Astrocyte (in vitro differentiated cells and primary cell): ENCODE results near the gene UAP1L1. TPM values are rescaled to one million over a fixed set of nuclear protein-coding genes. Genes with fewer than 3 reads are reported as not detected.

Experiments used
- DNase-seq: peaks from one replicate; pipeline ENCODE4 v3.0.0-alpha.2; 2010; ENCODE audit warnings: low read depth
- FAIRE-seq: peaks from 2 replicates; lab custom pipeline; 2011; peaks lifted over from hg19 to GRCh38; lab: Jason Lieb, UNC
- H2AFZ ChIP-seq: 2 replicates; pipeline ENCODE4 v1.6.0; 2012; ENCODE audit warnings: low read depth, low read length, inconsistent platforms
- H3K27ac ChIP-seq: 2 replicates; pipeline ENCODE4 v1.5.1; 2011; ENCODE audit warnings: low read depth, low read length, inconsistent platforms
- H3K27me3 ChIP-seq: 2 replicates; pipeline ENCODE4 v1.6.0; 2011; ENCODE audit warnings: low read length, inconsistent platforms; ENCODE audit not compliant: insufficient read depth
- H3K36me3 ChIP-seq: 2 replicates; pipeline ENCODE4 v1.5.1; 2011; ENCODE audit warnings: low read length, inconsistent platforms; ENCODE audit not compliant: insufficient read depth
- H3K4me1 ChIP-seq: 2 replicates; pipeline ENCODE4 v1.5.1; 2011; ENCODE audit warnings: low read length, inconsistent platforms; ENCODE audit not compliant: insufficient read depth
- H3K4me2 ChIP-seq: 2 replicates; pipeline ENCODE4 v1.6.0; 2012; ENCODE audit warnings: low read length, inconsistent platforms
- H3K4me3 ChIP-seq: 2 replicates; pipeline ENCODE4 v1.5.1; 2011; ENCODE audit warnings: low read depth, mild to moderate bottlenecking, low read length, inconsistent platforms; ENCODE audit not compliant: insufficient read depth
- H3K79me2 ChIP-seq: 2 replicates; pipeline ENCODE4 v1.6.0; 2012; ENCODE audit warnings: mild to moderate bottlenecking, low read length, inconsistent platforms; ENCODE audit not compliant: insufficient read depth
- H3K9ac ChIP-seq: 2 replicates; pipeline ENCODE4 v1.6.0; 2012; ENCODE audit warnings: mild to moderate bottlenecking, low read length, inconsistent platforms
- H3K9me3 ChIP-seq: 2 replicates; pipeline ENCODE4 v1.5.1; 2012; ENCODE audit warnings: low read depth, mild to moderate bottlenecking, low read length, inconsistent platforms; ENCODE audit not compliant: insufficient read depth
- H4K20me1 ChIP-seq: 2 replicates; pipeline ENCODE4 v1.6.0; 2012; ENCODE audit warnings: low read length, inconsistent platforms; ENCODE audit not compliant: insufficient read depth
- H3K27ac Mint-ChIP-seq: one replicate; pipeline ENCODE4 v1.8.0; 2021; ENCODE audit warnings: mild to moderate bottlenecking, mixed read lengths; ENCODE audit not compliant: unreplicated experiment
- H3K27me3 Mint-ChIP-seq: one replicate; pipeline ENCODE4 v1.8.0; 2021; ENCODE audit warnings: low read depth, mixed read lengths; ENCODE audit not compliant: unreplicated experiment
- H3K36me3 Mint-ChIP-seq: one replicate; pipeline ENCODE4 v1.8.0; 2021; ENCODE audit warnings: low read depth, mixed read lengths; ENCODE audit not compliant: unreplicated experiment
- H3K4me1 Mint-ChIP-seq: one replicate; pipeline ENCODE4 v1.8.0; 2021; ENCODE audit warnings: low read depth, mixed read lengths; ENCODE audit not compliant: unreplicated experiment
- H3K4me3 Mint-ChIP-seq: one replicate; pipeline ENCODE4 v1.8.0; 2021; ENCODE audit warnings: mild to moderate bottlenecking, moderate library complexity, mixed read lengths; ENCODE audit not compliant: unreplicated experiment
- H3K9me3 Mint-ChIP-seq: one replicate; pipeline ENCODE4 v1.8.0; 2021; ENCODE audit warnings: mild to moderate bottlenecking, mixed read lengths; ENCODE audit not compliant: unreplicated experiment
- EZH2 ChIP-seq: IDR thresholded peaks from 2 replicates; pipeline ENCODE4 v1.6.1; 2012; ENCODE audit warnings: mild to moderate bottlenecking, low read length, inconsistent platforms; ENCODE audit not compliant: insufficient read depth
- total RNA-seq: library from RNA; stranded (reverse); gene quantifications from 2 replicates; pipeline ENCODE4 v1.2.1, GENCODE V29; 2021
- TF ChIP-seq, protein P1 (sequence below): IDR thresholded peaks from 2 replicates; pipeline ENCODE4 v1.5.1; 2011; ENCODE audit warnings: low read depth, mild to moderate bottlenecking, inconsistent platforms, low read length, moderate library complexity; ENCODE audit not compliant: insufficient read depth

UAP1L1 gene
- total RNA-seq, 1 donor from 2014 or later: 4.0 TPM

DNA sequence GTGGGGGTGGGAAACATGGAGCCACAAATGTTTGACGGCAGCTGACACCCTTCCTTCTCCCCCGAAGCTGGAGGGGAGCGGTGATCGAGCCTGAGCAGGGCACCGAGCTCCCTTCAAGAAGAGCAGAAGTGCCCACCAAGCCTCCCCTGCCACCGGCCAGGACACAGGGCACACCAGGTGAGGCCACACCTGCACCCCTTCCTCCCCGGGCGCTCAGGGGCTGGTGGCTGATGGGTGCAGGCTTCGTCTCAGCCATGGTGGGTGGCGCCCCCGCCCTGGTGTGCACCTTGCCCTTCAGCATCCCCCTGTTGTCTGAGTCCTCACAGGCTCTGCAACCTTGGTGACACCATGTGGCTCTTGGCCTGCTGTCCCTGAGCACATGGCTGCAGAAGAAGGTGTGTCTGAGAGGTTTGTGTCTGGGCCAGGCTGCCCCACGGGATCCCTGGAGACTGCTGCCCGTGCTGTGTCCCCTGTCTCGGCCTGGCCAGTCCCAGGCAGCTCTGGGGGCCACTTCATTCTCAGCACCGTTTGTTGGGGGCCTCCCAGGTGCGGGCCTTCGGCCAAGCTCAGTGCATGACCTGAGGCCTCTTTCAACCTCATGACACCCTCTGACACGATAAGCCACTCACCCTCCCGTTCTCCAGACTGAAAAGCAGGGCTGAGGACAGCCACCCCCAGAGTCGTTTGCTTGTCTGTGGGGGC, 20.6 kb downstream of the UAP1L1 start:
- H3K27ac Mint-ChIP-seq: no peak overlapping the region
- TF ChIP-seq EZH2: no peak
- TF ChIP-seq, protein P1, sequence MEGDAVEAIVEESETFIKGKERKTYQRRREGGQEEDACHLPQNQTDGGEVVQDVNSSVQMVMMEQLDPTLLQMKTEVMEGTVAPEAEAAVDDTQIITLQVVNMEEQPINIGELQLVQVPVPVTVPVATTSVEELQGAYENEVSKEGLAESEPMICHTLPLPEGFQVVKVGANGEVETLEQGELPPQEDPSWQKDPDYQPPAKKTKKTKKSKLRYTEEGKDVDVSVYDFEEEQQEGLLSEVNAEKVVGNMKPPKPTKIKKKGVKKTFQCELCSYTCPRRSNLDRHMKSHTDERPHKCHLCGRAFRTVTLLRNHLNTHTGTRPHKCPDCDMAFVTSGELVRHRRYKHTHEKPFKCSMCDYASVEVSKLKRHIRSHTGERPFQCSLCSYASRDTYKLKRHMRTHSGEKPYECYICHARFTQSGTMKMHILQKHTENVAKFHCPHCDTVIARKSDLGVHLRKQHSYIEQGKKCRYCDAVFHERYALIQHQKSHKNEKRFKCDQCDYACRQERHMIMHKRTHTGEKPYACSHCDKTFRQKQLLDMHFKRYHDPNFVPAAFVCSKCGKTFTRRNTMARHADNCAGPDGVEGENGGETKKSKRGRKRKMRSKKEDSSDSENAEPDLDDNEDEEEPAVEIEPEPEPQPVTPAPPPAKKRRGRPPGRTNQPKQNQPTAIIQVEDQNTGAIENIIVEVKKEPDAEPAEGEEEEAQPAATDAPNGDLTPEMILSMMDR: no peak
- Histone ChIP-seq H3K36me3 (peaks cover 27% of the 10 kb centered on the region), H3K4me1 (no peaks in the 10 kb centered on the region), H3K4me2 (no peak overlapping the region), H4K20me1 (peaks cover 16% of the 10 kb centered on the region), H3K9me3 (peaks cover 12% of the 10 kb centered on the region), H3K79me2 (no peaks in the 10 kb centered on the region), H3K27me3 (no peaks in the 10 kb centered on the region), H3K4me3 (no peak overlapping the region), H2AFZ (no peak overlapping the region), H3K27ac (no peak overlapping the region), H3K9ac (no peak overlapping the region)
- H3K4me3 Mint-ChIP-seq: no peak overlapping the region
- FAIRE-seq (no peak), DNase-seq (no peak)
- no peaks in the 10 kb centered on the region for H3K4me1 Mint-ChIP-seq
- no peaks in the 10 kb centered on the region for H3K27me3 Mint-ChIP-seq
- H3K36me3 Mint-ChIP-seq: peaks cover 17% of the 10 kb centered on the region
- H3K9me3 Mint-ChIP-seq: no peaks in the 10 kb centered on the region

DNA sequence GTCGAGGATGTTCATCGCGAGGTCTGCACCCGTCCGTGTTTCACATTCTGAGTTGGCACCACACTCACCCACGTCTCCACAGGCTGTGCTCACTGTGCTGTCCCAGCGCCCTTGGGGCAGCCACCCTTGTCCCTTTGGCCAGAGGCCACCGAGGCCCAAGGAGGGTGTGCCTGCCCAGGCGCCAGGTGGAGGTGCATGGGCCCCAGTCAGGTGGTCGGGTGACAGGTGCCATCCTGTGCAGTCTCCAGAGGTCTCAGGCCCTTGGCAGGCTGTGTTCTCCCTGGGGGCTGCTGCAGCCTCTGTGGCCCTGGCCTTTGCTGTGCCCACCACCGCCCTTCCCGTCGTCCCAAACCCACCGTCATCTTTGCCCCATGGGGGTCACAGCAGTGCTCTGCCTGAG, 21.9 kb downstream of the UAP1L1 start:
- no peak for FAIRE-seq
- Mint-ChIP-seq H3K4me3 (no peak overlapping the region), H3K9me3 (no peaks in the 10 kb centered on the region), H3K36me3 (peaks cover 24% of the 10 kb centered on the region), H3K27me3 (no peaks in the 10 kb centered on the region), H3K4me1 (no peaks in the 10 kb centered on the region), H3K27ac (no peak overlapping the region)
- H3K4me3 ChIP-seq: no peak overlapping the region
- no peak overlapping the region for H3K27ac ChIP-seq
- H2AFZ ChIP-seq: no peak overlapping the region
- peaks cover 16% of the 10 kb centered on the region for H4K20me1 ChIP-seq
- no peak overlapping the region for H3K4me2 ChIP-seq
- peaks cover 19% of the 10 kb centered on the region for H3K9me3 ChIP-seq
- no peak overlapping the region for H3K9ac ChIP-seq
- no peaks in the 10 kb centered on the region for H3K27me3 ChIP-seq
- no peak for DNase-seq
- TF ChIP-seq, protein P1: no peak
- no peaks in the 10 kb centered on the region for H3K79me2 ChIP-seq
- no peaks in the 10 kb centered on the region for H3K4me1 ChIP-seq
- H3K36me3 ChIP-seq: peaks cover 35% of the 10 kb centered on the region

DNA sequence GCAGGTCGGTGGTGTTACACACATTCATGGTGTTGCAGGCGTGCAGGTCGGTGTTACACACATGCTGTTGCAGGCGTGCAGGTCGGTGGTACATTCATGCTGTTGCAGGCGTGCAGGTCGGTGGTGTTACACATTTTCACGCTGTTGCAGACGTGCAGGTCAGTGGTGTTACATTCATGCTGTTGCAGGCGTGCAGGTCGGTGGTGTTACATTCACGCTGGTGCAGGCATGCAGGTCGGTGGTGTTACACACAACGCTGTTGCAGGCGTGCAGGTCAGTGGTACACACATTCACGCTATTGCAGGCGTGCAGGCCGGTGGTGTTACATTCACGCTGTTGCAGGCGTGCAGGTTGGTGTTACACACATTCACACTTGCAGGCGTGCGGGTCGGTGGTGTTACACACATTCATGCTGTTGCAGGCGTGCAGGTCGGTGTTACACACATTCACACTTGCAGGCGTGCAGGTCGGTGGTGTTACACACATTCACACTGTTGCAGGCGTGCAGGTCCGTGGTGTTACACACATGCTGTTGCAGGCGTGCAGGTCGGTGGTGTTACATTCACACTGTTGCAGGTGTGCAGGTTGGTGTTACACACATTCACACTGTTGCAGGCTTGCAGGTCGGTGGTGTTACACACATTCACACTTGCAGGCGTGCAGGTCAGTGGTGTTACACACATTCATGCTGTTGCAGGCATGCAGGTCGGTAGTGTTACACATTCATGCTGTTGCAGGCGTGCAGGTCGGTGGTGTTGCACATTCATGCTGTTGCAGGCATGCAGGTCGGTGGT, 26.1 kb downstream of the UAP1L1 start:
- no peak overlapping the region for H2AFZ ChIP-seq
- no peak overlapping the region for H3K27ac Mint-ChIP-seq

More for the DNA sequence above, 26.1 kb downstream of the UAP1L1 start:
- no peak overlapping the region for H3K4me3 ChIP-seq
- H3K36me3 ChIP-seq: peaks cover 29% of the 10 kb centered on the region
- peaks cover 10% of the 10 kb centered on the region for H4K20me1 ChIP-seq
- TF ChIP-seq, protein P1: no peak
- no peak for TF ChIP-seq EZH2
- Mint-ChIP-seq H3K36me3 (peaks cover 17% of the 10 kb centered on the region), H3K4me3 (no peak overlapping the region), H3K9me3 (no peaks in the 10 kb centered on the region), H3K27me3 (no peaks in the 10 kb centered on the region), H3K4me1 (no peaks in the 10 kb centered on the region)
- FAIRE-seq (no peak), DNase-seq (no peak)
- H3K27ac ChIP-seq: no peak overlapping the region
- no peaks in the 10 kb centered on the region for H3K79me2 ChIP-seq
- no peak overlapping the region for H3K9ac ChIP-seq
- H3K4me1 ChIP-seq: no peaks in the 10 kb centered on the region
- no peak overlapping the region for H3K4me2 ChIP-seq
- no peaks in the 10 kb centered on the region for H3K27me3 ChIP-seq
- H3K9me3 ChIP-seq: peaks cover 19% of the 10 kb centered on the region
